Right lung (tissue), 5 donors: ENCODE results near the gene ZNF735. TPM values are rescaled to one million over a fixed set of nuclear protein-coding genes. Genes with fewer than 3 reads are reported as not detected.

Source experiments
- polyA plus RNA-seq, 5 donors: library from polyadenylated mRNA; unstranded; fragments of 120-200 nt; gene quantifications; one replicate each; pipeline versions ENCODE4 v1.2.1 to v1.2.3, GENCODE V29; 2013; ENCODE audit warnings: inconsistent platforms in 1 of 5, low replicate concordance in 1 of 5; ENCODE audit not compliant: insufficient read length in 5 of 5, insufficient read depth in 1 of 5

The ZNF735 gene
- polyA plus RNA-seq, 5 donors = not detected

Other genes with a start within 250 kb of the ZNF735 start
- not detected for gene ZNF722, start 208.4 kb upstream of the ZNF735 start, polyA plus RNA-seq
- gene ZNF727, start 161.8 kb upstream of the ZNF735 start, polyA plus RNA-seq = 1 to 10 TPM in 1 of 5 donors, under 1 TPM in 4; 0.30 to 1.0 (median 0.35) TPM
- gene ZNF679, start 21.3 kb downstream of the ZNF735 start, polyA plus RNA-seq = not detected
- gene ZNF736, start 106.8 kb downstream of the ZNF735 start, polyA plus RNA-seq = 10 to 100 TPM; 14.1 to 24.3 (median 21.9) TPM